ENCODE data around the gene PDLIM5. TPM values are rescaled to one million over a fixed set of nuclear protein-coding genes. Genes with fewer than 3 reads are reported as not detected.
"Not testable (repeated sequence)": the region's sequence is repeated elsewhere in the genome, so short reads cannot be mapped to it uniquely, and the experiment has no call there.

PDLIM5 gene
- total RNA-seq, 1 donor from 2014 or later = 66.1 TPM

DNA sequence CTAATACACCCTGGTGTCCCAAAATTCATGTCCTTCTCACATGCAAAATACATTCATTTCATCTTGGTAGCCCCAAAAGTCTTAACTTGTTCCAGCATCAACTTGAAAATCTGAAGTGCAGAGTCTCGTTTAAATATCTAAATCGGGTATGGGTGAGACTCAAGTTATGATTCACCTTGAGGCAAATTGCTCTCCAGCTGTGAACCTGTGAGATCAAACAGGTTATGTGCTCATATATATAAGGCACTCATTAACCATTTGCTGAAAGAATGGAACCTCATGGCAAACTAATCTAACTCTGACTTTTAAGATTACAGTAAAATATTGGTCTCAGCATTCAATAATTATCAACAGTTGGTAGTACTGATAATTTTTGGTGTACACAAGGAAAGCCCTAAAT, 55.5 kb downstream of the PDLIM5 start:
- H3K4me1 Mint-ChIP-seq (ENCODE audit: low read depth) = peaks cover 21% of the 10 kb centered on the region
- H3K27me3 Mint-ChIP-seq = no peaks in the 10 kb centered on the region
- H3K36me3 Mint-ChIP-seq (ENCODE audit: insufficient read depth) = peaks cover 2% of the 10 kb centered on the region
- no peak overlapping the region for H3K4me3 Mint-ChIP-seq (ENCODE audit: low read depth)
- TF ChIP-seq, protein P1, sequence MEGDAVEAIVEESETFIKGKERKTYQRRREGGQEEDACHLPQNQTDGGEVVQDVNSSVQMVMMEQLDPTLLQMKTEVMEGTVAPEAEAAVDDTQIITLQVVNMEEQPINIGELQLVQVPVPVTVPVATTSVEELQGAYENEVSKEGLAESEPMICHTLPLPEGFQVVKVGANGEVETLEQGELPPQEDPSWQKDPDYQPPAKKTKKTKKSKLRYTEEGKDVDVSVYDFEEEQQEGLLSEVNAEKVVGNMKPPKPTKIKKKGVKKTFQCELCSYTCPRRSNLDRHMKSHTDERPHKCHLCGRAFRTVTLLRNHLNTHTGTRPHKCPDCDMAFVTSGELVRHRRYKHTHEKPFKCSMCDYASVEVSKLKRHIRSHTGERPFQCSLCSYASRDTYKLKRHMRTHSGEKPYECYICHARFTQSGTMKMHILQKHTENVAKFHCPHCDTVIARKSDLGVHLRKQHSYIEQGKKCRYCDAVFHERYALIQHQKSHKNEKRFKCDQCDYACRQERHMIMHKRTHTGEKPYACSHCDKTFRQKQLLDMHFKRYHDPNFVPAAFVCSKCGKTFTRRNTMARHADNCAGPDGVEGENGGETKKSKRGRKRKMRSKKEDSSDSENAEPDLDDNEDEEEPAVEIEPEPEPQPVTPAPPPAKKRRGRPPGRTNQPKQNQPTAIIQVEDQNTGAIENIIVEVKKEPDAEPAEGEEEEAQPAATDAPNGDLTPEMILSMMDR (IDR thresholded peaks at IDR 0.05; ENCODE audit: unreplicated experiment) = no peak
- DNase-seq (ENCODE audit: low spot score, unreplicated experiment) = no peak
- H3K9me3 Mint-ChIP-seq (ENCODE audit: low read depth) = peaks cover 4% of the 10 kb centered on the region
- no peak overlapping the region for H3K27ac Mint-ChIP-seq

DNA sequence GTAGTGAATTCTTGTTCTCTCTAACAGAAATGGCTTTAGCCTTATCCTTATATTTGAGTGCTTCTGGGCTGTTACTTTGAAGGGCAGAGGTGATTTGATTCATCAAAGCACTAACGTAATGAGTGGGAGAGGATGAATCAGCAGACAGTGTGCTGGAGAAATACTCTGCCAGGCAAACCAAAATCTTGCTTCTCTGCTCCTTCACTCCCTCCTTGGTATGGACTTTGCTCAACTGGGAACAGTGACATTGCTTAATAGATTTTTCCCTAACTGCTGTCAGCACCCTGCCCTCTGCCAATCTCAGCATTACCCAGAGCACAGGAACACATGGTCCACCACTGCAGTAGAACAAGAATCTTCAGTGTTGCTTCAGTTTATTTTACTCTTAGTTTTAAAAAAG, 56.0 kb downstream of the PDLIM5 start:
- peaks cover 4% of the 10 kb centered on the region for H3K36me3 Mint-ChIP-seq (ENCODE audit: insufficient read depth)
- H3K9me3 Mint-ChIP-seq (ENCODE audit: low read depth) = peaks cover 8% of the 10 kb centered on the region
- peak overlapping the region; percentile 22 for H3K27ac Mint-ChIP-seq
- TF ChIP-seq, protein P1 (IDR thresholded peaks at IDR 0.05; ENCODE audit: unreplicated experiment) = no peak
- no peak overlapping the region for H3K4me3 Mint-ChIP-seq (ENCODE audit: low read depth)
- peaks cover 21% of the 10 kb centered on the region for H3K4me1 Mint-ChIP-seq (ENCODE audit: low read depth)
- H3K27me3 Mint-ChIP-seq = no peaks in the 10 kb centered on the region
- no peak for DNase-seq (ENCODE audit: low spot score, unreplicated experiment)

DNA sequence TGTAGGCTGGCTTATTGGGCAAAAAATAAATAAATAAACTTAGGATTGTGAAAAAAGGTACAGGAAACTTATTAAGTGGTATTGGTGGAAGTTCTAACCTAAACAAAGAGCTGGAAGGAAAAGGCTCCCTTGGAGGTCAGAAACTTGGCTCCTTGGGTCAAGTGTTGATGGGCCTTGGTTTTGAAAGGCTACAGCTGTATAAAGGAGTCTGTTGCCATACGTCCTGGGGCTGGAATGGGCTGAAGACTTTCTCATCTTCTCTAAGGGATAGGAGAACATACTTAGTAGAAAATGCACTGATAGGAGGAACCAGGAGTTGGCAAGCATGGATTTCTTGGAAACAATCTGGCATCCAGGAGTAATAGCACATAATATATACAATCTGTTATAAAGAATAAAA, 56.6 kb downstream of the PDLIM5 start:
- Mint-ChIP-seq H3K27ac (peak overlapping the region; percentile 22), H3K4me3 (ENCODE audit: low read depth) (no peak overlapping the region), H3K9me3 (ENCODE audit: low read depth) (peaks cover 14% of the 10 kb centered on the region), H3K4me1 (ENCODE audit: low read depth) (peaks cover 21% of the 10 kb centered on the region), H3K27me3 (no peaks in the 10 kb centered on the region), H3K36me3 (ENCODE audit: insufficient read depth) (peaks cover 9% of the 10 kb centered on the region)
- TF ChIP-seq, protein P1 (IDR thresholded peaks at IDR 0.05; ENCODE audit: unreplicated experiment) = no peak
- no peak for DNase-seq (ENCODE audit: low spot score, unreplicated experiment)

DNA sequence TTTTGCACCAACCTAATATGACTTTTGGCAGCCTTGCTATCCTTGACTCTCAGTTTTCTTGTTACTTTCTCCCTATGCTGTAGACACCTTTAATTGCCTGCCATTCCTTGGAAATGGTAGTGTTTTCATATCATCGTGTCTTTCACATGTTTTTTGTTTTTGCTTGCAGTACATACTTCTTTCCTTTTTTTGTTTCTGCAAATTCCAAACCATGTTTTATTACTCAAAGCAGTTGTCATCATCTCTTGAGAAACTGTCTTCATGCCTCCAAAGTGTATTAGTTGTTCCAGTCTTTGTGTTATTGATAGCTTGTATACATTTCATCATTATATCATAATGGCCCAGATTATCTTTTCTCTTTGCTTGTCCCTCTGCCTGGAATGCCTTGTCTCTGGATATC, 57.1 kb downstream of the PDLIM5 start:
- Mint-ChIP-seq H3K9me3 (ENCODE audit: low read depth) (peaks cover 19% of the 10 kb centered on the region), H3K36me3 (ENCODE audit: insufficient read depth) (peaks cover 15% of the 10 kb centered on the region), H3K4me1 (ENCODE audit: low read depth) (peaks cover 21% of the 10 kb centered on the region), H3K27ac (no peak overlapping the region), H3K27me3 (no peaks in the 10 kb centered on the region), H3K4me3 (ENCODE audit: low read depth) (no peak overlapping the region)
- DNase-seq (ENCODE audit: low spot score, unreplicated experiment) = no peak
- TF ChIP-seq, protein P1 (IDR thresholded peaks at IDR 0.05; ENCODE audit: unreplicated experiment) = no peak

DNA sequence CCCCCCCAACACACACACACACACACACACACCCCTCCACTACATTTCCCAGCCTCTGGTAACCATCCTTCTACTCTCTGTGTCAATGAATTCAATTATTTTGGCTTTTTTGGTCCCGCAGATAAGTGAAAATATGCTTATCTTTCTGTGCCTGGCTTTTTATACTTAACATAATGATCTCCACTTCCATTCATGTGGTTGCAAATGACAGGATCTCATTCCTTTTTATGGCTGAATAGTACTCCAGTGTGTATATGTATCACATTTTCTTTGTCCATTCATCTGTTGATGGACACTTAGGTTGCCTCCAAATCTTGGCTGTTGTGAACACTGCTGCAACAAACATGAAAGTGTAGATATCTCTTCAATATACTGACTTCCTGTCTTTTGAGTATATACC, 59.8 kb downstream of the PDLIM5 start:
- Mint-ChIP-seq H3K4me3 (ENCODE audit: low read depth) (no peak overlapping the region), H3K27me3 (no peaks in the 10 kb centered on the region), H3K27ac (no peak overlapping the region), H3K4me1 (ENCODE audit: low read depth) (peaks cover 23% of the 10 kb centered on the region), H3K9me3 (ENCODE audit: low read depth) (peaks cover 19% of the 10 kb centered on the region), H3K36me3 (ENCODE audit: insufficient read depth) (peaks cover 15% of the 10 kb centered on the region)
- no peak for DNase-seq (ENCODE audit: low spot score, unreplicated experiment)
- TF ChIP-seq, protein P1 (IDR thresholded peaks at IDR 0.05; ENCODE audit: unreplicated experiment) = no peak

DNA sequence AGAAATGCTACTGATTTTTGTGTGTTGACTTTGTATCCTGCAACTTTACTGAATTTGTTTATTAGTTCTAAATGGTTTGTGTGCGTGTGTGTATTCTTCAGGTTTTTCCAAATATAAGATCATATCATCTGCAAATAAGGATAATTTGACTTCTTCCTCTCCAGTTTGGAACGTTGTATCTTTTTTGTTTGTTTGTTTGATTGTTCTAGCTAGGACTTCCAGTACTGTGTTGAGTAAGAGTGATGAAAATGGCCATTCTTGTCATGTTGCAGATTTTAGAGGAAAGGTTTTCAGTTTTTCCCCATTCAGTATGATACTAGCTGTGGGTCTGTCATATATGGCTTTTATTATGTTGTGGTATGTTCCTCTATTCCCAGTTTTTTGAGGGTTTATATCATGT, 61.8 kb downstream of the PDLIM5 start:
- H3K27ac Mint-ChIP-seq = not testable (repeated sequence)

More for the DNA sequence above, 61.8 kb downstream of the PDLIM5 start:
- Mint-ChIP-seq H3K36me3 (ENCODE audit: insufficient read depth) (peaks cover 15% of the 10 kb centered on the region), H3K9me3 (ENCODE audit: low read depth) (peaks cover 19% of the 10 kb centered on the region), H3K4me1 (ENCODE audit: low read depth) (peaks cover 13% of the 10 kb centered on the region)
- not testable (repeated sequence) for H3K27me3 Mint-ChIP-seq; H3K4me3 Mint-ChIP-seq (ENCODE audit: low read depth); DNase-seq (ENCODE audit: low spot score, unreplicated experiment)

All from progenitor cell of endocrine pancreas (in vitro differentiated cells).